ENCODE data around the gene ANKZF1.
A peak's percentile ranks its signal among the peaks of the same experiment; 100 is the strongest.

Gene ANKZF1

GRCh38 chr2:219207884-219208740 is 21.5 kb upstream of the ANKZF1 start:
- DNase-seq, result no peak

GRCh38 chr2:219209236-219210195 is 20.1 kb upstream of the ANKZF1 start:
- DNase-seq, result no peak

GRCh38 chr2:219210196-219210885 is 19.3 kb upstream of the ANKZF1 start:
- no peak for DNase-seq

- DNase-seq, result no peak
Measured at GRCh38 chr2:219210886-219211362, 18.7 kb upstream of the ANKZF1 start.

GRCh38 chr2:219213026-219213415 is 16.6 kb upstream of the ANKZF1 start:
- no peak for DNase-seq

GRCh38 chr2:219213486-219214071 is 16.0 kb upstream of the ANKZF1 start:
- DNase-seq, result no peak

- DNase-seq, result no peak
Measured at GRCh38 chr2:219214141-219214540, 15.5 kb upstream of the ANKZF1 start.

- DNase-seq, result no peak
Measured at GRCh38 chr2:219214786-219215185, 14.8 kb upstream of the ANKZF1 start.

GRCh38 chr2:219215871-219216534 is 13.6 kb upstream of the ANKZF1 start:
- no peak for DNase-seq

- no peak for DNase-seq
Measured at GRCh38 chr2:219216535-219216915, 13.1 kb upstream of the ANKZF1 start.

GRCh38 chr2:219218217-219218731 is 11.3 kb upstream of the ANKZF1 start:
- DNase-seq, result peak; percentile 50

GRCh38 chr2:219218732-219219701 is 10.6 kb upstream of the ANKZF1 start, which contains the start of gene ABCB6:
TSS of gene ABCB6 (minus strand) at chr2:219218958. CDS start at chr2:219218673, 285 bp downstream.
- peak; percentile 95 for DNase-seq

GRCh38 chr2:219219784-219220532 is 9.6 kb upstream of the ANKZF1 start:
- DNase-seq, result no peak

- DNase-seq, result no peak
Measured at GRCh38 chr2:219220652-219221402, 8.8 kb upstream of the ANKZF1 start.

- no peak for DNase-seq
Measured at GRCh38 chr2:219221957-219222518, 7.6 kb upstream of the ANKZF1 start.

- DNase-seq, result no peak
Measured at GRCh38 chr2:219223831-219224610, 5.6 kb upstream of the ANKZF1 start.

- DNase-seq, result no peak
Measured at GRCh38 chr2:219225350-219225749, 4.3 kb upstream of the ANKZF1 start.

Data from stimulated activated CD4-positive, alpha-beta T cell treated with anti-CD3 and anti-CD28 coated beads, Interleukin-15, amount 100 ng/mL, for 24 hours (primary cell).